H9 (cell line): ENCODE measurements around the gene RRAD. TPM values are rescaled to one million over a fixed set of nuclear protein-coding genes. Genes with fewer than 3 reads are reported as not detected.

ENCODE experiments used
- DNase-seq: peaks from one replicate; pipeline ENCODE4 v3.0.0-alpha.2; 2017
- H2AFZ ChIP-seq: one replicate; pipeline ENCODE4 v1.6.1; 2013; ENCODE audit warnings: mild to moderate bottlenecking, low read length, control low read depth, moderate library complexity
- H2AK5ac ChIP-seq: 2 replicates; pipeline ENCODE4 v1.6.1; 2013; ENCODE audit warnings: low read length, control low read depth, mixed read lengths; ENCODE audit not compliant: insufficient read length
- H2BK120ac ChIP-seq: one replicate; pipeline ENCODE4 v1.6.1; 2013; ENCODE audit warnings: low read depth, mild to moderate bottlenecking, low read length, control low read depth, inconsistent platforms; ENCODE audit not compliant: poor library complexity, severe bottlenecking
- H2BK12ac ChIP-seq: 2 replicates; pipeline ENCODE4 v1.6.1; 2013; ENCODE audit warnings: low read length, control low read depth, mixed read lengths, low read depth; ENCODE audit not compliant: insufficient read length
- H2BK15ac ChIP-seq: 2 replicates; pipeline ENCODE4 v1.6.1; 2013; ENCODE audit warnings: low read depth, low read length, control low read depth
- H2BK20ac ChIP-seq: one replicate; pipeline ENCODE4 v1.6.1; 2013; ENCODE audit warnings: low read depth, mild to moderate bottlenecking, low read length, control low read depth, inconsistent platforms; ENCODE audit not compliant: poor library complexity, severe bottlenecking
- H2BK5ac ChIP-seq: 2 replicates; pipeline ENCODE4 v1.6.1; 2013; ENCODE audit warnings: low read length, control low read depth, mixed read lengths; ENCODE audit not compliant: insufficient read length
- H3K14ac ChIP-seq: 2 replicates; pipeline ENCODE4 v1.6.1; 2013; ENCODE audit warnings: low read length, control low read depth; ENCODE audit not compliant: insufficient read depth
- H3K18ac ChIP-seq: 2 replicates; pipeline ENCODE4 v1.6.1; 2013; ENCODE audit warnings: low read depth, mild to moderate bottlenecking, mixed read lengths, low read length, control low read depth; ENCODE audit not compliant: insufficient read length
- H3K23ac ChIP-seq: 2 replicates; pipeline ENCODE4 v1.6.1; 2013; ENCODE audit warnings: low read length, control low read depth, mixed read lengths, low read depth; ENCODE audit not compliant: insufficient read length
- H3K23me2 ChIP-seq: 2 replicates; pipeline ENCODE4 v1.6.1; 2013; ENCODE audit warnings: low read depth, mild to moderate bottlenecking, mixed read lengths, low read length, control low read depth; ENCODE audit not compliant: insufficient read length, poor library complexity, severe bottlenecking
- H3K27ac ChIP-seq: 2 replicates; pipeline ENCODE4 v1.5.1; 2013; ENCODE audit warnings: low read length, control low read depth, mixed read lengths, low read depth; ENCODE audit not compliant: insufficient read length
- H3K27me3 ChIP-seq: 2 replicates; pipeline ENCODE4 v1.6.1; 2013; ENCODE audit warnings: low read length, control low read depth, inconsistent platforms; ENCODE audit not compliant: insufficient read depth
- H3K4ac ChIP-seq: 2 replicates; pipeline ENCODE4 v1.6.1; 2013; ENCODE audit warnings: low read depth, mild to moderate bottlenecking, control low read depth, inconsistent platforms, low read length, moderate library complexity
- H3K4me1 ChIP-seq: 2 replicates; pipeline ENCODE4 v1.6.1; 2013; ENCODE audit warnings: low read length, control low read depth, inconsistent platforms; ENCODE audit not compliant: insufficient read depth
- H3K4me2 ChIP-seq: 2 replicates; pipeline ENCODE4 v1.6.1; 2013; ENCODE audit warnings: low read length, control low read depth, mixed read lengths; ENCODE audit not compliant: insufficient read length, insufficient read depth
- H3K56ac ChIP-seq: 2 replicates; pipeline ENCODE4 v1.6.1; 2013; ENCODE audit warnings: low read depth, mild to moderate bottlenecking, mixed read lengths, low read length, control low read depth; ENCODE audit not compliant: insufficient read length
- H3K79me1 ChIP-seq: 2 replicates; pipeline ENCODE4 v1.6.1; 2013; ENCODE audit warnings: low read depth, mild to moderate bottlenecking, moderate library complexity, low read length, control low read depth, inconsistent platforms; ENCODE audit not compliant: insufficient read depth, poor library complexity, severe bottlenecking
- H3K79me2 ChIP-seq: 2 replicates; pipeline ENCODE4 v1.6.1; 2013; ENCODE audit warnings: low read length, control low read depth, inconsistent platforms; ENCODE audit not compliant: insufficient read depth
- H3K9ac ChIP-seq: 2 replicates; pipeline ENCODE4 v1.6.1; 2013; ENCODE audit warnings: low read length, control low read depth, mixed read lengths; ENCODE audit not compliant: insufficient read length; ENCODE audit errors: extremely low read depth
- H3K9me3 ChIP-seq: one replicate; pipeline ENCODE4 v1.6.1; 2013; ENCODE audit warnings: low read depth, low read length, inconsistent platforms; ENCODE audit not compliant: control insufficient read depth
- H3T11ph ChIP-seq: one replicate; pipeline ENCODE4 v1.6.1; 2013; ENCODE audit warnings: mild to moderate bottlenecking, low read length, control low read depth, inconsistent platforms
- H4K20me1 ChIP-seq: one replicate; pipeline ENCODE4 v1.6.1; 2013; ENCODE audit not compliant: control insufficient read depth, insufficient read length, insufficient read depth
- H4K5ac ChIP-seq: 2 replicates; pipeline ENCODE4 v1.6.1; 2013; ENCODE audit warnings: low read depth, mild to moderate bottlenecking, mixed read lengths, low read length, control low read depth; ENCODE audit not compliant: insufficient read length
- H4K8ac ChIP-seq: replicated peaks from 2 replicates; pipeline ENCODE4 v1.6.1; 2013; ENCODE audit warnings: low read length, control low read depth, mixed read lengths, low read depth; ENCODE audit not compliant: insufficient read length
- H4K91ac ChIP-seq: 2 replicates; pipeline ENCODE4 v1.6.1; 2013; ENCODE audit warnings: low read depth, mild to moderate bottlenecking, moderate library complexity, mixed read lengths, low read length, control low read depth; ENCODE audit not compliant: insufficient read length
- H3K27ac Mint-ChIP-seq, 3 experiments: 2 replicates in 2 of 3; 3 replicates in 1 of 3; pipeline ENCODE4 v1.8.0; 2020 to 2021; ENCODE audit warnings: mixed read lengths in 3 of 3, mild to moderate bottlenecking in 1 of 3, moderate library complexity in 1 of 3
- H3K27me3 Mint-ChIP-seq: 2 replicates; pipeline ENCODE4 v1.8.0; 2021; ENCODE audit warnings: low read depth, mild to moderate bottlenecking, moderate library complexity, mixed read lengths
- H3K36me3 Mint-ChIP-seq, 3 experiments: 2 replicates in 2 of 3; 3 replicates in 1 of 3; pipeline ENCODE4 v1.8.0; 2020 to 2021; ENCODE audit warnings: low read depth in 3 of 3, mixed read lengths in 3 of 3; ENCODE audit not compliant: insufficient read depth in 1 of 3
- H3K4me1 Mint-ChIP-seq, 2 experiments: 2 replicates each; pipeline ENCODE4 v1.8.0; 2020; ENCODE audit warnings: mixed read lengths in 2 of 2
- H3K4me3 Mint-ChIP-seq, 2 experiments: 2 replicates in 1 of 2; 3 replicates in 1 of 2; pipeline ENCODE4 v1.8.0; 2020 to 2021; ENCODE audit warnings: mild to moderate bottlenecking in 2 of 2, mixed read lengths in 2 of 2, moderate library complexity in 1 of 2
- H3K9me3 Mint-ChIP-seq, 2 experiments: 2 replicates in 1 of 2; 3 replicates in 1 of 2; pipeline ENCODE4 v1.8.0; 2020; ENCODE audit warnings: mild to moderate bottlenecking in 2 of 2, mixed read lengths in 2 of 2, moderate library complexity in 1 of 2
- CTCF ChIP-seq: fragments of 200-600 bp; sonication (generic); conservative IDR thresholded peaks from 3 replicates; pipeline ENCODE4 v1.8.0; 2021; ENCODE audit warnings: antibody characterized with exemption, mild to moderate bottlenecking
- WGBS: extraction: QIAGEN DNeasy Blood & Tissue Kit; methylation state at CpG from one replicate; pipeline ENCODE4 v1.1.7; 2013; ENCODE audit warnings: missing lambda C conversion rate, low lambda C conversion rate, mixed read lengths; ENCODE audit not compliant: insufficient read length; ENCODE audit errors: extremely low coverage; 5-methylcytosine and 5-hydroxymethylcytosine counted together
- total RNA-seq: library from RNA; stranded (reverse); gene quantifications from 2 replicates; pipeline ENCODE4 v1.2.1, GENCODE V29; 2021

The RRAD gene
- total RNA-seq, 1 experiment from 2014 or later, result 0.72 TPM

- H3K79me2 ChIP-seq, result no peaks in the 10 kb centered on the region
- no peaks in the 10 kb centered on the region for H3K9me3 ChIP-seq
- no peaks in the 10 kb centered on the region for H3K4me1 ChIP-seq
- H2AK5ac ChIP-seq, result no peak overlapping the region
- Mint-ChIP-seq H3K36me3 (peaks cover 9 to 36% (median 18%) of the 10 kb centered on the region in 3 experiments), H3K27ac (no peak overlapping the region), H3K9me3 (no peaks in the 10 kb centered on the region), H3K27me3 (no peaks in the 10 kb centered on the region), H3K4me1 (peaks cover 13 to 27% of the 10 kb centered on the region in 2 experiments), H3K4me3 (peak overlapping the region; percentile 32 to 58; a peak in 3 of 5 replicates)
- H2BK15ac ChIP-seq, result no peak overlapping the region
- no peak overlapping the region for H2AFZ ChIP-seq
- H2BK5ac ChIP-seq, result no peak overlapping the region
- no peak overlapping the region for H3K27ac ChIP-seq
- H3K9ac ChIP-seq, result no peak overlapping the region
- no peaks in the 10 kb centered on the region for H4K20me1 ChIP-seq
- no peak overlapping the region for H3T11ph ChIP-seq
- no peak overlapping the region for H2BK120ac ChIP-seq
- no peak for DNase-seq
- H2BK20ac ChIP-seq, result no peak overlapping the region
- H4K5ac ChIP-seq, result no peak overlapping the region
- no peak overlapping the region for H4K91ac ChIP-seq
- no peak overlapping the region for H2BK12ac ChIP-seq
- H3K79me1 ChIP-seq, result no peaks in the 10 kb centered on the region
- H3K4ac ChIP-seq, result no peak overlapping the region
- no peak overlapping the region for H3K56ac ChIP-seq
- no CpG with 5 or more reads among the region's 6 CpGs for WGBS
- no peak for TF ChIP-seq CTCF
- H3K4me2 ChIP-seq, result no peak overlapping the region
- no peak overlapping the region for H3K14ac ChIP-seq
- no peak overlapping the region for H3K23ac ChIP-seq
- H3K23me2 ChIP-seq, result peaks cover 16% of the 10 kb centered on the region
- H4K8ac ChIP-seq, result no peak overlapping the region
- no peaks in the 10 kb centered on the region for H3K27me3 ChIP-seq
- H3K18ac ChIP-seq, result no peak overlapping the region
These were observed 11.1 kb upstream of the RRAD start for GRCh38 chr16:66936462-66936861.
